ENCODE data around the gene MESP1.
"Not testable (repeated sequence)": the region's sequence is repeated elsewhere in the genome, so short reads cannot be mapped to it uniquely, and the experiment has no call there.

The MESP1 gene

DNA sequence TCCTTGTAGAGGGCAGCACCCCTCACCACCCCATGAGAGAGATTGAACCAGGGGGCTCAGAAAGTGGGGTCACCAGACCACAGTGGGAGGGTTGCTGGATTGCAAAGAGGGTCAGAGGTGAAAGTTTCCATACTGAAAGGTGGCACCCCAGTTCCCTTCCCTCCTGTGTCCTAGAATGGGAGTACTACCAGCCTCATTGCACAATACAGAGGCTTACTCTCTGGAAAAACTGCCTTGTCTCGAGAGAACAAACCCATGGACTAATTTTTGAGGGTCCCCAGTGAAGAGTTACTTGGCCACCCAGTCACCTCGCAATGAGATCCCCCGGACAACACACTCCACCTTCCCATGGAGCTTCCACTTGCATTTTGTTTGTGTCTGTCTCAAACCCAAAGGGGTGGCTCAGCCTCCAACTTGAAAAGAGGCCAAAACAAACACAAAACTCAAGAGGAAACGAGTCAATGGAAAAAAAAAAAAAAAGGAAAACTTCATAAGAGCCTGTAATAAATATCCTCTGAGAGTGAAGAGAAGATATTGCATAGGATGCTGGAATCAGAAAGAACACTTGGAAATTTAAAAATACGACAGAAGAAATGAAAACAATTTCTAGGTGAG lies 43.7 kb upstream of the MESP1 start:
- H3K4me3 ChIP-seq (ENCODE audit: low read depth, low read length), result no peak overlapping the region
- no peak for DNase-seq (ENCODE audit: low read depth, low spot score)
- POLR2A ChIA-PET, result interaction anchor here (0.9 to 1.3 kb wide), 2 partner anchors 11 to 20 kb away, joined by 3 to 8 read pairs; partner anchors contain the start of gene ANPEP
- TF ChIP-seq, protein P1, sequence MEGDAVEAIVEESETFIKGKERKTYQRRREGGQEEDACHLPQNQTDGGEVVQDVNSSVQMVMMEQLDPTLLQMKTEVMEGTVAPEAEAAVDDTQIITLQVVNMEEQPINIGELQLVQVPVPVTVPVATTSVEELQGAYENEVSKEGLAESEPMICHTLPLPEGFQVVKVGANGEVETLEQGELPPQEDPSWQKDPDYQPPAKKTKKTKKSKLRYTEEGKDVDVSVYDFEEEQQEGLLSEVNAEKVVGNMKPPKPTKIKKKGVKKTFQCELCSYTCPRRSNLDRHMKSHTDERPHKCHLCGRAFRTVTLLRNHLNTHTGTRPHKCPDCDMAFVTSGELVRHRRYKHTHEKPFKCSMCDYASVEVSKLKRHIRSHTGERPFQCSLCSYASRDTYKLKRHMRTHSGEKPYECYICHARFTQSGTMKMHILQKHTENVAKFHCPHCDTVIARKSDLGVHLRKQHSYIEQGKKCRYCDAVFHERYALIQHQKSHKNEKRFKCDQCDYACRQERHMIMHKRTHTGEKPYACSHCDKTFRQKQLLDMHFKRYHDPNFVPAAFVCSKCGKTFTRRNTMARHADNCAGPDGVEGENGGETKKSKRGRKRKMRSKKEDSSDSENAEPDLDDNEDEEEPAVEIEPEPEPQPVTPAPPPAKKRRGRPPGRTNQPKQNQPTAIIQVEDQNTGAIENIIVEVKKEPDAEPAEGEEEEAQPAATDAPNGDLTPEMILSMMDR (IDR thresholded peaks at IDR 0.05; ENCODE audit: insufficient read depth, low read length, missing control alignments), result no peak
- CTCF ChIA-PET, result interaction anchor here (0.9 to 1.3 kb wide), 4 partner anchors 9 to 94 kb away, joined by 3 to 4 read pairs (median 3); no protein-coding TSS in a partner anchor

DNA sequence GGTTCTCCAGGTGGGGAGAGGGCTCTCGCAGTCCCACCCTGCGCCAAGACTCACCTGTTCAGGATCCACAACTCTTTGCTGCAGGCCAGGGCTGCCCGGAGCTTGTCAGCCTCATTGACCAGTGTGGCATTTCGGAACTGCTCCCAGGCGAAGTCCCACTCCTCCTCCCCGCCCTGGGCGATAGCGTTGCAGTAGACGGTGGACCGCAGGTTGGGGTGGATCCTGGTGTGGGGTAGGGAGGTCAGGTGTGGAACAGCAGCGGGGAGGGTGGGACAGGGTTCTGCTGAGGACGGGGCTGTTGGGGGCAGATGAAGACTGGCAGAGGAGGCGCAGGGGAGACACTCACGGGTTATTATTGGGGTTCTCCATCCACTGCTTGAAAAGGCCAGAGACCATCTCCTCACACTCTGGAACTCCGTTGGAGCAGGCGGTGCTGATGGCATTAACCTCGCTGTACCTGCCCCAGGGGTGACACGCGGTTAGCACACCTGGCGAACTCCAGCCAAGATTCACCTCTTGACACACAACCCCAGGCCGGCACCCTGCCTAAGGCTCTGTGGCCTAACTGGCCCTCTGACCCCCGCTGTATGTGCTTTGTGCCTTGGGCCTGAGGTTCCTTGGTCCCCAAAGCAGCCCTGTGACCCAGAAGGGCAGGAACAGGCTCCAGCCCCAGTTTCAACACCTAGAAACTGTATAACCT lies 41.2 kb upstream of the MESP1 start:
- TF ChIP-seq, protein P1 (IDR thresholded peaks at IDR 0.05; ENCODE audit: insufficient read depth, low read length, missing control alignments), result no peak
- ChIA-PET POLR2A (interaction anchor here (0.7 kb wide), 1 partner anchor 9 kb away, joined by 3 read pairs; no protein-coding TSS in a partner anchor), CTCF (interaction anchor here (1.1 kb wide), 1 partner anchor 98 kb away, joined by 3 read pairs; no protein-coding TSS in a partner anchor)
- no peak overlapping the region for H3K4me3 ChIP-seq (ENCODE audit: low read depth, low read length)
- DNase-seq (ENCODE audit: low read depth, low spot score), result no peak

DNA sequence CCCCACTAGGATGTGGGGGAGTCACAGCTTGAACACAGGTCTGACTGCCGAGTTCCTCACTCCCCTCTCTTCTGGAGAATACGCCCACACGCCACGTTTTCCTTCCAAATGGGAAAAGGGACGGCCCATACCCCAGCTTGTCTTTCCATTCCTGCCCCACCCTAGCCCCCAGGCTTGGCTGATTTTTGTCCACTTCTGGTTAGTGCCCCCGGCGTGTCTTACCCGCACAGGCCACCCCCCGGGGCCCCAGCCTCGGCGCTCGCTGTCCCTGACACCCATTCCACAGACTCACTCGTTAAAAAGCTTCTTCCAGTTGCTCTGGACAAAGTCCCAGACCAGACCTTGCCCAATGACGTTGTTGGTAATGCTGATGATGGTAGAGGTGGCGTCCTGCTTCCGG lies 39.6 kb upstream of the MESP1 start:
- H3K4me3 ChIP-seq (ENCODE audit: low read depth, low read length), result no peak overlapping the region
- ChIA-PET CTCF (interaction anchor here (1.2 kb wide), 1 partner anchor 84 kb away, joined by 3 read pairs; no protein-coding TSS in a partner anchor), POLR2A (interaction anchor here (0.7 kb wide), 1 partner anchor 8 kb away, joined by 3 read pairs; no protein-coding TSS in a partner anchor)
- no peak for DNase-seq (ENCODE audit: low read depth, low spot score)
- TF ChIP-seq, protein P1 (IDR thresholded peaks at IDR 0.05; ENCODE audit: insufficient read depth, low read length, missing control alignments), result no peak

DNA sequence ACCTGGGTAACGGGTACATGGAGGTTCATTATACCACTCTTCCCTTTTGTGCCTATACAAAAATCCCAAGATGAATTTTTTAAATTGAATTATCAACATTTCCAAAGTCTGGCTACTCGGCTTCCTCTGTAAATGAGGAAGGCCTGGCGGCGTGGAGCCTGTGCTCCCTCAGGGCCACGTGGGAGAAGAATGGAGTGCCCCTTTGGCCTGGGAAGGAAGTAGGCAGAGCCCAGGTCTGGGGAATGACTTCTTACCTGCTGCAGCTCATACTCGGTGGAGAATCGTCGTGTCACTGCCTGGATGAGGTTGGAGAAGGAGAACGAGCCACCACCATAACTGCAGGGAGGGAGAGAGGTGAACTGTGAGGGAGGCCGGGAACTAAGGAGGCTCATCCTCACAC lies 39.2 kb upstream of the MESP1 start:
- CTCF ChIA-PET, result interaction anchor here (1.4 kb wide), 1 partner anchor 29 kb away, joined by 5 read pairs; no protein-coding TSS in a partner anchor
- TF ChIP-seq, protein P1 (IDR thresholded peaks at IDR 0.05; ENCODE audit: insufficient read depth, low read length, missing control alignments), result no peak
- POLR2A ChIA-PET, result no interaction called here
- DNase-seq (ENCODE audit: low read depth, low spot score), result no peak
- no peak overlapping the region for H3K4me3 ChIP-seq (ENCODE audit: low read depth, low read length)

DNA sequence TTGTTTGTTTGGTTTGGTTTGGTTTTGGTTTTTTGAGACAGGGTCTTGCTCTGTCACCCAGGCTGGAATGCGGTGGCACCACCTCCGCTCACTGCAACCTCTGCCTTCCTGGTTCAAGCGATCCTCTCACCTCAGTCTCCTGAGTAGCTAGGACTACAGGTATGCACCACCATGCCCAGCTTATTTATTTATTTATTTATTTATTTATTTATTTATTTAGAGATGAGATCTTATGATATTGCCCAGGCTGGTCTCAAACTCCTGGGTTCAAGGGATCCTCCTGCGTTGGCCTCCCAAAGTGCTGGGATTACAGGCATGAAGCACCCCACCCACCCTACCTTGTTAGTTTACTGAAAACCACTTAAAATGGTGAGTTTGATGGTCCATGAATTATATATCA lies 37.5 kb upstream of the MESP1 start:
- POLR2A ChIA-PET; H3K4me3 ChIP-seq (ENCODE audit: low read depth, low read length); DNase-seq (ENCODE audit: low read depth, low spot score): not testable (repeated sequence)
- CTCF ChIA-PET, result interaction anchor here (1.1 to 1.7 kb wide), 2 partner anchors 86 to 100 kb away, joined by 3 to 5 read pairs; no protein-coding TSS in a partner anchor

DNA sequence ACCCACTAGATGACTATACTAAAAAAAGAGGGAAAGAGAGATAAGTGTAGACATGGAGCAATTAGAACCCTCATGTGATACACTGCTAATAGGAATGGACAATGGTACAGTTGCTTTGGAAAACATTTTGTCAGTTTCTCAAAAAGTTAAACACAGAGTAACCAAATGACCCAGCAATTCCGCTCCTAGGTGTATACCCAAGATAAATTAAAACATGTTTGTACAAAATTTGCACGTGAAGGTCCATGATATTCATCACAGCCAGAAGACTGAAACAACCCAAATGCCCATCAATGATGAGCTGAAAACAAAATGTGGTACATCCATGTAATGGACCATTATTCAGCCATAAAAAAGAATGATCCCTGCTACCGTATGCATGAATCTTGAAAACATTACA lies 36.9 kb upstream of the MESP1 start:
- TF ChIP-seq, protein P1 (IDR thresholded peaks at IDR 0.05; ENCODE audit: insufficient read depth, low read length, missing control alignments), result no peak
- ChIA-PET CTCF (interaction anchor here (1.1 to 1.7 kb wide), 2 partner anchors 87 to 100 kb away, joined by 3 to 5 read pairs; no protein-coding TSS in a partner anchor), POLR2A (no interaction called here)
- no peak overlapping the region for H3K4me3 ChIP-seq (ENCODE audit: low read depth, low read length)
- no peak for DNase-seq (ENCODE audit: low read depth, low spot score)

All from AG04449 (cell line).